Heart left ventricle (tissue), 13 donors: ENCODE data around the gene ESPNL.

ENCODE experiments used
- POLR2A ChIP-seq, 2 donors: fragments of 450-650 bp; IDR thresholded peaks; one replicate each; pipeline ENCODE4 v1.6.1; 2017; ENCODE audit warnings: antibody characterized with exemption in 2 of 2, mild to moderate bottlenecking in 2 of 2, moderate library complexity in 2 of 2
- TF ChIP-seq, protein P1 (sequence below), 12 donors: fragments of 200-600 bp; sonication (generic) in 4 of 12; IDR thresholded peaks; one replicate each; pipeline versions ENCODE4 v1.5.0 to v1.8.0; 2018 to 2022; ENCODE audit warnings: antibody characterized with exemption in 12 of 12, mild to moderate bottlenecking in 5 of 12
- donor health status: ischemic (EF 13 %, LVEDD 7.1; RV severe dilation, severe dysfunction).
- donor health status: DM: no; HTN: yes; CAD: no.
- donor health status: DM: no; HTN: no; CAD: no.
- donor health status: ischemic (EF 25% LVEDD 6.9; RV normal size, moderate dysfunction).
- donor health status: ischemic (EF 25% LVEDD 5.7; RV mildly dilated, moderate dysfunction).
- donor health status: ischemic (EF 35%, LVEDD 5.7; RV mildly dilated, moderate dysfunction).
- donor health status: nonischemic (EF 11% LVEDD 7.7; RV severe dilation, severe dysfunction).
- donor health status: DM: yes; HTN: yes; CAD: no.
- donor health status: PGD.
- donor health status: ischemic (EF 29% LVEDD 5.4; RV normal size, mild dysfunction).
- donor health status: nonischemic (EF 23%, LVEDD 6.1; RV moderate dilation, normal function).

DNA sequence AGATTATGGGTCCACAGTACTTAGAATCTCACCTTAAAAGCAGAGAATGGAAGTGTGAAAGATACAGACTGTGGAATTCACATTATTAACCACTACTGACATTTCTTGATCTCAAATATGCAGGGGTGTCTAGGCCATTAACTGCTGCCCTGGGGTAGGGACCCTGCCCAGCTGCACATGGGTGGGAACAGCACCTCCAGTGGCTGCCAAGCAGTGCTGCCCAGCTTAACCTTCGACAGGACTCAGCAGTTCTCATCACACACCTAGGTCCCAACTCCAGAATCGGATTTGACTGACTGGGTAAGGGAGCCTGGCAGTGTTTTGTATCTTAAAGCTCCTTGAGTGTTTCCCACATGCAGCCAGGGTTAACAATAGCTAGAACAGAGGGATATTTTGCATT is 73.6 kb downstream of the ESPNL start:
- TF ChIP-seq, protein P1, sequence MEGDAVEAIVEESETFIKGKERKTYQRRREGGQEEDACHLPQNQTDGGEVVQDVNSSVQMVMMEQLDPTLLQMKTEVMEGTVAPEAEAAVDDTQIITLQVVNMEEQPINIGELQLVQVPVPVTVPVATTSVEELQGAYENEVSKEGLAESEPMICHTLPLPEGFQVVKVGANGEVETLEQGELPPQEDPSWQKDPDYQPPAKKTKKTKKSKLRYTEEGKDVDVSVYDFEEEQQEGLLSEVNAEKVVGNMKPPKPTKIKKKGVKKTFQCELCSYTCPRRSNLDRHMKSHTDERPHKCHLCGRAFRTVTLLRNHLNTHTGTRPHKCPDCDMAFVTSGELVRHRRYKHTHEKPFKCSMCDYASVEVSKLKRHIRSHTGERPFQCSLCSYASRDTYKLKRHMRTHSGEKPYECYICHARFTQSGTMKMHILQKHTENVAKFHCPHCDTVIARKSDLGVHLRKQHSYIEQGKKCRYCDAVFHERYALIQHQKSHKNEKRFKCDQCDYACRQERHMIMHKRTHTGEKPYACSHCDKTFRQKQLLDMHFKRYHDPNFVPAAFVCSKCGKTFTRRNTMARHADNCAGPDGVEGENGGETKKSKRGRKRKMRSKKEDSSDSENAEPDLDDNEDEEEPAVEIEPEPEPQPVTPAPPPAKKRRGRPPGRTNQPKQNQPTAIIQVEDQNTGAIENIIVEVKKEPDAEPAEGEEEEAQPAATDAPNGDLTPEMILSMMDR (IDR thresholded peaks at IDR 0.05), result no peak
- TF ChIP-seq POLR2A (IDR thresholded peaks at IDR 0.05), result no peak
